Measurements from ENCODE around the gene PLOD1.

DNA sequence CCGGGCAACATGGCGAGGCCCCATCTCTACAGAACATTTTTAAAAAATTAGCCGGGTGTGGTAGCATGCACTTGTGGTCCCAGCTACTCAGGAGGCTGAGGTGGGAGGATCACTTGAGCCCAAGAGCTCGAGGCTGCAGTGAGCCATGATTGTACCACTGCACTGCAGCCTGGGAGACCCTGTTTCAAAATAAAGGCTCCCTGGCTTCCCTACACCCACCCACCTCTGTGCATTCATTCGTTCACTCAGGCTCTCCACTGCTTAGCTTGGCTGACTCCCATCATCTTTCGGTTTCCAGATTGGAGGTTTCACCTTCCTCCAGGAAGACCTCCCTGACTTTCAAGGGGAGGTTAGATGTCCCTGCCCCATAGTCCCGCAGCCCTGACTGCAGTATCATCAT is 22.5 kb upstream of the PLOD1 start:
- TF ChIP-seq, protein P1, sequence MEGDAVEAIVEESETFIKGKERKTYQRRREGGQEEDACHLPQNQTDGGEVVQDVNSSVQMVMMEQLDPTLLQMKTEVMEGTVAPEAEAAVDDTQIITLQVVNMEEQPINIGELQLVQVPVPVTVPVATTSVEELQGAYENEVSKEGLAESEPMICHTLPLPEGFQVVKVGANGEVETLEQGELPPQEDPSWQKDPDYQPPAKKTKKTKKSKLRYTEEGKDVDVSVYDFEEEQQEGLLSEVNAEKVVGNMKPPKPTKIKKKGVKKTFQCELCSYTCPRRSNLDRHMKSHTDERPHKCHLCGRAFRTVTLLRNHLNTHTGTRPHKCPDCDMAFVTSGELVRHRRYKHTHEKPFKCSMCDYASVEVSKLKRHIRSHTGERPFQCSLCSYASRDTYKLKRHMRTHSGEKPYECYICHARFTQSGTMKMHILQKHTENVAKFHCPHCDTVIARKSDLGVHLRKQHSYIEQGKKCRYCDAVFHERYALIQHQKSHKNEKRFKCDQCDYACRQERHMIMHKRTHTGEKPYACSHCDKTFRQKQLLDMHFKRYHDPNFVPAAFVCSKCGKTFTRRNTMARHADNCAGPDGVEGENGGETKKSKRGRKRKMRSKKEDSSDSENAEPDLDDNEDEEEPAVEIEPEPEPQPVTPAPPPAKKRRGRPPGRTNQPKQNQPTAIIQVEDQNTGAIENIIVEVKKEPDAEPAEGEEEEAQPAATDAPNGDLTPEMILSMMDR (IDR thresholded peaks at IDR 0.05) = no peak
- TF ChIP-seq, protein P2, sequence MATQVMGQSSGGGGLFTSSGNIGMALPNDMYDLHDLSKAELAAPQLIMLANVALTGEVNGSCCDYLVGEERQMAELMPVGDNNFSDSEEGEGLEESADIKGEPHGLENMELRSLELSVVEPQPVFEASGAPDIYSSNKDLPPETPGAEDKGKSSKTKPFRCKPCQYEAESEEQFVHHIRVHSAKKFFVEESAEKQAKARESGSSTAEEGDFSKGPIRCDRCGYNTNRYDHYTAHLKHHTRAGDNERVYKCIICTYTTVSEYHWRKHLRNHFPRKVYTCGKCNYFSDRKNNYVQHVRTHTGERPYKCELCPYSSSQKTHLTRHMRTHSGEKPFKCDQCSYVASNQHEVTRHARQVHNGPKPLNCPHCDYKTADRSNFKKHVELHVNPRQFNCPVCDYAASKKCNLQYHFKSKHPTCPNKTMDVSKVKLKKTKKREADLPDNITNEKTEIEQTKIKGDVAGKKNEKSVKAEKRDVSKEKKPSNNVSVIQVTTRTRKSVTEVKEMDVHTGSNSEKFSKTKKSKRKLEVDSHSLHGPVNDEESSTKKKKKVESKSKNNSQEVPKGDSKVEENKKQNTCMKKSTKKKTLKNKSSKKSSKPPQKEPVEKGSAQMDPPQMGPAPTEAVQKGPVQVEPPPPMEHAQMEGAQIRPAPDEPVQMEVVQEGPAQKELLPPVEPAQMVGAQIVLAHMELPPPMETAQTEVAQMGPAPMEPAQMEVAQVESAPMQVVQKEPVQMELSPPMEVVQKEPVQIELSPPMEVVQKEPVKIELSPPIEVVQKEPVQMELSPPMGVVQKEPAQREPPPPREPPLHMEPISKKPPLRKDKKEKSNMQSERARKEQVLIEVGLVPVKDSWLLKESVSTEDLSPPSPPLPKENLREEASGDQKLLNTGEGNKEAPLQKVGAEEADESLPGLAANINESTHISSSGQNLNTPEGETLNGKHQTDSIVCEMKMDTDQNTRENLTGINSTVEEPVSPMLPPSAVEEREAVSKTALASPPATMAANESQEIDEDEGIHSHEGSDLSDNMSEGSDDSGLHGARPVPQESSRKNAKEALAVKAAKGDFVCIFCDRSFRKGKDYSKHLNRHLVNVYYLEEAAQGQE (IDR thresholded peaks at IDR 0.05; ENCODE audit: insufficient read depth in 1 of 2, low read depth in 2 of 2, low read length in 1 of 2) = no peak
- TF ChIP-seq POLR2AphosphoS5 (IDR thresholded peaks at IDR 0.05; ENCODE audit: low read depth, low read length) (no peak), SIN3A (IDR thresholded peaks at IDR 0.05; ENCODE audit: borderline replicate concordance, insufficient read depth, low read depth, low read length) (no peak), TCF7L2 (IDR thresholded peaks at IDR 0.05; ENCODE audit: low read depth, low read length) (no peak)

All from Panc1 (cell line).